ENCODE data around the gene CLIC4. TPM values are rescaled to one million over a fixed set of nuclear protein-coding genes. Genes with fewer than 3 reads are reported as not detected.

Gene CLIC4
- total RNA-seq, 4 donors from 2014 or later, result 17.3 to 63.5 (median 32.6) TPM

DNA sequence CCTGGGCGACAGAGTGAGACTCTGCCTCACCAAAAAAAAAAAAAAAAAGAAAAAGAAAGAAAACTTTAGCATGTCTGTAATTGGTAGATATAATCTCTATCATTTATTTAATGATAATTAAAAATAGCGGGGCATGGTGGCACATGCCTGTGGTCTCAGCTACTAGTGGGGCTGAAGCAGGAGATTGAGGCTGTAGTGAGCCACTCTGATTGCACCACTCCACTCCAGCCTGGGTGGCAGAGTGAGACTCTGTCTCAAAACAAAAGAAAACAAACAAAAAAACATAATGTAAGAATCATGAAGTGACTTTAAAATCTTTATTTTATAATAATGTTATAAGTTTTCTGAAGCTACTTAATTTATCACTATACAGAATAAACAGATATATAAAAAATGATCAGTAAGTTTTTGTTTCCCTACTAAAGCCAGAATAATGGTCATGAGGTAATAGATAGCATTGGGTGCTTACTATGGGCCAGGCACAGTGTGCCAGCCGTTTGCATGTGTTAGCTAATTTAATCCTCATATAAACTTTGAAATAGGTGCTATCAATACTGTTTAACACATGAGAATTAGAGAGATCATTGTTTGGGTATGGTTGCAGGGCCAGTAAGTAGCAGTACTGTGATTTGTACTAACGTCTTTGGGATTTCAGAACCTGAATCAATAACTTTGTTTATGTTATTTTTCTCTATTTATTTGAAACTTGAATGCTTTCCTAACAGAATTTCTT, 23.8 kb downstream of the CLIC4 start:
- H3K27ac ChIP-seq, result peak overlapping the region in 2 of 4 donors; percentile 22 to 80
- DNase-seq, result no peak
- no peaks in the 10 kb centered on the region for H3K36me3 ChIP-seq
- H3K4me3 ChIP-seq, result no peak overlapping the region
- TF ChIP-seq POLR2A (IDR thresholded peaks at IDR 0.05), result no peak
- TF ChIP-seq, protein P1, sequence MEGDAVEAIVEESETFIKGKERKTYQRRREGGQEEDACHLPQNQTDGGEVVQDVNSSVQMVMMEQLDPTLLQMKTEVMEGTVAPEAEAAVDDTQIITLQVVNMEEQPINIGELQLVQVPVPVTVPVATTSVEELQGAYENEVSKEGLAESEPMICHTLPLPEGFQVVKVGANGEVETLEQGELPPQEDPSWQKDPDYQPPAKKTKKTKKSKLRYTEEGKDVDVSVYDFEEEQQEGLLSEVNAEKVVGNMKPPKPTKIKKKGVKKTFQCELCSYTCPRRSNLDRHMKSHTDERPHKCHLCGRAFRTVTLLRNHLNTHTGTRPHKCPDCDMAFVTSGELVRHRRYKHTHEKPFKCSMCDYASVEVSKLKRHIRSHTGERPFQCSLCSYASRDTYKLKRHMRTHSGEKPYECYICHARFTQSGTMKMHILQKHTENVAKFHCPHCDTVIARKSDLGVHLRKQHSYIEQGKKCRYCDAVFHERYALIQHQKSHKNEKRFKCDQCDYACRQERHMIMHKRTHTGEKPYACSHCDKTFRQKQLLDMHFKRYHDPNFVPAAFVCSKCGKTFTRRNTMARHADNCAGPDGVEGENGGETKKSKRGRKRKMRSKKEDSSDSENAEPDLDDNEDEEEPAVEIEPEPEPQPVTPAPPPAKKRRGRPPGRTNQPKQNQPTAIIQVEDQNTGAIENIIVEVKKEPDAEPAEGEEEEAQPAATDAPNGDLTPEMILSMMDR (IDR thresholded peaks at IDR 0.05), result no peak
- H3K4me1 ChIP-seq, result no peaks in the 10 kb centered on the region
- no peaks in the 10 kb centered on the region for H3K9me3 ChIP-seq
- no peaks in the 10 kb centered on the region for H3K27me3 ChIP-seq

DNA sequence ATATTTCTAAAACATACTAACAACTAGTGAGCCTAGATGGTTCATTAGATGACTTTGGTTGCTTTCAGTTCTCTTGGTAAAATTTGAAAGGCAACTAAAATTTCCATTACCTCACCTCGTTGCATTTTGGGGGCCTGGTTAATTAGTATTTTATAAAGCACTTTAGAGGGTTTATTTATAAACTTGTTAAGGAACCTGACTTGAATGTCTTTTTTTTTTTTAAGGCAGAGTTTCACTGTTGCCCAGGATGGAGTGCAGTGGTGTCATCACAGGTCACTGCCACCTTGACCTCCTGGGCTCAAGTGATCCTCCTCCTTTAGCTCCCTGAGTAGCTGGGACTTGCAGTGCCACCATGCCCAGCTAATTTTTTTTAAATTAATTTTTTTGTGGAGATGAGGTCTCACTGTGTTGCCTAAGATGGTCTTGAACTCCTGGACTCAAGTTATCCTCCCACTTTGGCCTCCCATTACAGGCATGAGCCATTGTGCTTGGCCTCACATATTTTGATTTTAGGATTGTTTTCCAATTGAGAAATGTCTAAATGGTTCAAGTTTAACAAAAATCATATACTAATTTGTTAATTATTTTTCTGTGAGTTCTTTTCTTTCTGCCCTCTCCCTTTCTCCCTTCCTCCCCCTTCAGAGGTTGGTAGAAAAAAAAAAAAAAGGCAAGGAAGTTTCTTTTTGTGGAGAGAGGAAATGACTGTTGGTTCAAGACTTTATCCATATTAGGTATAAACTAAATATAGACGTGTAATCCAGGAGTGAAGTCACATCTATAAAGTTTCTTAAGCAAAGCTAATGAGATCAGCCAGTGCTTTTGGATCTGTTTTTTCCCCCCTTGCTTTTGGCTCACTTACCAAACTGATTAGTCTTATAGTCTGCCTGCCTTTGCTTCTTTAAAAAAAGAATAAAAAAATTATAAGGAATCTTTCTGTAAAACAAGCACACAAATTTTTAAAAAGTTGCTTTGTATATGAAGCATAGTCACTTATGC, 24.7 kb downstream of the CLIC4 start:
- no peaks in the 10 kb centered on the region for H3K36me3 ChIP-seq
- peak overlapping the region in 3 of 4 donors; percentile 22 to 80 (median 58) for H3K27ac ChIP-seq
- TF ChIP-seq POLR2A (IDR thresholded peaks at IDR 0.05), result no peak
- TF ChIP-seq, protein P1 (IDR thresholded peaks at IDR 0.05), result no peak
- H3K27me3 ChIP-seq, result no peaks in the 10 kb centered on the region
- DNase-seq, result no peak
- H3K4me3 ChIP-seq, result no peak overlapping the region
- no peaks in the 10 kb centered on the region for H3K9me3 ChIP-seq
- no peaks in the 10 kb centered on the region for H3K4me1 ChIP-seq

DNA sequence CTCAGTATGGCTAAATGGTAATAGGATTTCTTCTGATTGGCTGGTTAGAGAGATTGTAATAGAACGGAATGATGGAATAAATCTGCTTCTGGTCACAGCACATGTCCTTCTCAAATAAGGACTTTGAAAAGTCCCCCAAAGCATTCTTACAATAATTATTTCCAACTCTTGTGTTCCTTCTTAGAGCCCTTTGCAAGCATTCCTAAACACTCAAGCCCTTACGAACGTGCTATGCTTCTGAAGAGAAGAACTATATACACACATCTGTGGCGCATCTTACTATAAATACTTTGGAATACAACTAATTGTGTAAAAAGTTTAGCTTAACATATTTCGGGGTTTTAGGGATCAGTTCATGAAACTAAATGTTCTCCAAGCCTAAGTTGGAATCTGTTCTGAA, 25.6 kb downstream of the CLIC4 start:
- Histone ChIP-seq H3K4me1 (no peaks in the 10 kb centered on the region), H3K27me3 (no peaks in the 10 kb centered on the region), H3K27ac (peak overlapping the region in 3 of 4 donors; percentile 14 to 80 (median 62)), H3K36me3 (no peaks in the 10 kb centered on the region), H3K9me3 (no peaks in the 10 kb centered on the region), H3K4me3 (no peak overlapping the region)
- TF ChIP-seq, protein P1 (IDR thresholded peaks at IDR 0.05), result no peak
- TF ChIP-seq POLR2A (IDR thresholded peaks at IDR 0.05), result no peak
- DNase-seq, result no peak

DNA sequence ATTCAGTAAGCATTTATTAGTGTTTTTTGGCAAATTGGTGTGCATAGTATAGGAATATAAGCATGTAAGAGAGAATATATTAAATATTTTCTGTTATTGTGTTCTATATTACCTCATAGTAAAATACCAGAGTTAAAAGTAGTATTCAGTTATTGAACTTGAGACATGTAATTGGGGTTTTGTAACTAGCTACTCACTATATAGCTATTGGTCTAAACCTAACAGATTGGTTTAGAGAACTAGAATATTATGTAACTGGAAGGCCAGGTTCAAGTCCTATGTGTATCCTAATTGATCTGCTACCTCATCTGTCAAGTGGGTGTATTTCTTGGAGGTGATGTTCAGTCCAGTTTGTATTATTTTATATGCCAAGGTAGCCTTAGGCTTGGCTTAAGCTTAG, 26.3 kb downstream of the CLIC4 start:
- TF ChIP-seq, protein P1 (IDR thresholded peaks at IDR 0.05), result no peak
- no peak for TF ChIP-seq POLR2A (IDR thresholded peaks at IDR 0.05)
- H3K27ac ChIP-seq, result peak overlapping the region in 1 of 4 donors; percentile 80
- H3K4me1 ChIP-seq, result no peaks in the 10 kb centered on the region
- no peak overlapping the region for H3K4me3 ChIP-seq
- no peak for DNase-seq
- H3K27me3 ChIP-seq, result no peaks in the 10 kb centered on the region
- no peaks in the 10 kb centered on the region for H3K36me3 ChIP-seq
- H3K9me3 ChIP-seq, result no peaks in the 10 kb centered on the region

DNA sequence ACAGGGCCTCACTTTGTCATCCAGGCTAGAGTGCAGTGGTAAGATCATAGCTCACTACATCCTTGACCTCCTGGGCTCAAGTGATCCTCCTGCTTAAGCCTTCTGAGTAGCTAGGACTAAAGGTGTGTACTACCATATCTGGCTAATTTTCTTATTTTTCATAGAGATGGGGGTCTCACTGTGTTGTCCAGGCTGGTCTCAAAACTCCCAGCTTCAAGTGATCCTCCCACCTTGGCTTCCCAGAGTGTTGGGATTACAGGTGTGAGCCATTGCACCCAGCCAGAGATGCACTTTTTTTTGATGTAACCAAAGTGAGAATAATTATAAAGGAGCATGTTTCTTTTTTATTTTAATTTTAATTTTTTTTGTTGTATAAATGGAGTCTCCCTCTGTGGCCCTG, 28.4 kb downstream of the CLIC4 start:
- no peak overlapping the region for H3K4me3 ChIP-seq
- DNase-seq, result no peak
- no peak for TF ChIP-seq POLR2A (IDR thresholded peaks at IDR 0.05)
- TF ChIP-seq, protein P1 (IDR thresholded peaks at IDR 0.05), result no peak
- no peak overlapping the region for H3K27ac ChIP-seq
- H3K9me3 ChIP-seq, result no peaks in the 10 kb centered on the region
- H3K27me3 ChIP-seq, result no peaks in the 10 kb centered on the region
- H3K36me3 ChIP-seq, result no peaks in the 10 kb centered on the region
- H3K4me1 ChIP-seq, result no peaks in the 10 kb centered on the region

All from Peyer's patch (tissue), 4 donors.